Sigmoid colon (tissue), 7 donors: Measurements from ENCODE around the gene SMIM38. TPM values are rescaled to one million over a fixed set of nuclear protein-coding genes. Genes with fewer than 3 reads are reported as not detected.

Experiments used
- DNase-seq: peaks from one replicate; pipeline ENCODE4 v3.0.0-alpha.2; 2019
- H3K27ac ChIP-seq, 4 donors: fragments of 200-600 bp; sonication (generic); one replicate each; pipeline ENCODE4 v1.5.1; 2016 to 2019; ENCODE audit warnings: mild to moderate bottlenecking in 1 of 4
- H3K27me3 ChIP-seq, 3 donors: fragments of 200-600 bp; sonication (generic); one replicate each; pipeline ENCODE4 v1.5.1; 2019; ENCODE audit warnings: mild to moderate bottlenecking in 1 of 3
- H3K36me3 ChIP-seq, 4 donors: fragments of 200-600 bp; sonication (generic); one replicate each; pipeline ENCODE4 v1.5.1; 2016 to 2019
- H3K4me1 ChIP-seq, 4 donors: fragments of 200-600 bp; sonication (generic); one replicate each; pipeline ENCODE4 v1.5.1; 2017 to 2019
- H3K4me3 ChIP-seq, 4 donors: fragments of 200-600 bp; sonication (generic); one replicate each; pipeline ENCODE4 v1.5.1; 2017 to 2019; ENCODE audit warnings: mild to moderate bottlenecking in 2 of 4, moderate library complexity in 1 of 4
- H3K9me3 ChIP-seq, 4 donors: fragments of 200-600 bp in 3 of 4; sonication (generic) in 3 of 4; one replicate each; pipeline versions ENCODE4 v1.5.1 to v1.6.1; 2013 to 2019
- CTCF ChIP-seq, 4 experiments: fragments of 450-650 bp in 3 of 4; fragments of 200-600 bp in 1 of 4; IDR thresholded peaks; one replicate each; pipeline ENCODE4 v1.5.1; 2016 to 2019; ENCODE audit warnings: antibody characterized with exemption in 4 of 4, mild to moderate bottlenecking in 3 of 4, moderate library complexity in 2 of 4
- EP300 ChIP-seq, 4 donors: sonication (generic); formaldehyde crosslinking; IDR thresholded peaks; one replicate each; pipeline ENCODE4 v1.6.1; 2017; ENCODE audit warnings: antibody characterized with exemption in 4 of 4
- POLR2A ChIP-seq, 2 donors: fragments of 450-650 bp; IDR thresholded peaks; one replicate each; pipeline ENCODE4 v1.6.1; 2016; ENCODE audit warnings: antibody characterized with exemption in 2 of 2, mild to moderate bottlenecking in 2 of 2, moderate library complexity in 2 of 2
- POLR2AphosphoS5 ChIP-seq, 4 donors: sonication (generic); formaldehyde crosslinking; IDR thresholded peaks; one replicate each; pipeline ENCODE4 v1.6.1; 2017; ENCODE audit warnings: antibody characterized with exemption in 4 of 4
- WGBS, 2 donors: extraction: QIAGEN DNeasy Blood & Tissue Kit; methylation state at CpG; one replicate each; pipeline ENCODE4 v1.1.7; 2013; 5-methylcytosine and 5-hydroxymethylcytosine counted together
- intact Hi-C: fragments of 100-400 bp; cut with DNase I; formaldehyde crosslinking; loops from one replicate; pipeline ENCODE4 v1.15.1; 2023
- polyA plus RNA-seq, 3 donors: library from polyadenylated mRNA; stranded (reverse); fragments of 200-250 nt; gene quantifications; one replicate each; pipeline ENCODE4 v1.2.3, GENCODE V29; 2013
- total RNA-seq, 4 donors: library from RNA; depleted of rRNA; stranded (reverse); fragments of >200 nt; gene quantifications; one replicate each; pipeline ENCODE4 v1.1.0, GENCODE V29; 2016
- donor health status: healthy with polysubstance abuse.
- donor health status: Bipolar disorder and iron deficiency.
- donor health status: healthy.

The SMIM38 gene
- total and polyA plus RNA-seq, 7 donors = 0.19 to 5.4 (median 1.8) TPM; not detected in 2

- intact Hi-C loops = no loop called here
- H3K9me3 ChIP-seq = peaks cover 0 to 6% (median 0%) of the 10 kb centered on the region in 4 donors
- H3K27me3 ChIP-seq = no peaks in the 10 kb centered on the region
- WGBS, 2 donors = 31 to 76% methylated on average over 5 of the region's 5 CpGs
- peaks cover 0 to 34% (median 8%) of the 10 kb centered on the region in 4 donors for H3K36me3 ChIP-seq
- H3K4me1 ChIP-seq = no peaks in the 10 kb centered on the region
- no peak for DNase-seq
- no peak overlapping the region for H3K27ac ChIP-seq
- TF ChIP-seq CTCF (IDR thresholded peaks at IDR 0.05) (no peak), POLR2AphosphoS5 (IDR thresholded peaks at IDR 0.05) (no peak), EP300 (IDR thresholded peaks at IDR 0.05) (no peak), POLR2A (IDR thresholded peaks at IDR 0.05) (no peak)
- H3K4me3 ChIP-seq = no peak overlapping the region
Measured at GRCh38 chr11:69140635-69141034, 15.1 kb upstream of the SMIM38 start.

GRCh38 chr11:69141742-69142141 lies 14.0 kb upstream of the SMIM38 start:
- intact Hi-C loops = no loop called here
- Histone ChIP-seq H3K9me3 (peaks cover 0 to 8% (median under 1%) of the 10 kb centered on the region in 4 donors), H3K27ac (no peak overlapping the region), H3K4me1 (no peaks in the 10 kb centered on the region), H3K27me3 (no peaks in the 10 kb centered on the region), H3K36me3 (peaks cover 0 to 31% (median 9%) of the 10 kb centered on the region in 4 donors), H3K4me3 (no peak overlapping the region)
- WGBS, 2 donors = 44 to 78% methylated on average over 8 of the region's 8 CpGs
- no peak for DNase-seq
- TF ChIP-seq POLR2A (IDR thresholded peaks at IDR 0.05) = no peak

GRCh38 chr11:69142895-69143294 lies 12.8 kb upstream of the SMIM38 start:
- Histone ChIP-seq H3K4me3 (no peak overlapping the region), H3K27me3 (no peaks in the 10 kb centered on the region), H3K9me3 (peaks cover 0 to 12% (median 2%) of the 10 kb centered on the region in 4 donors), H3K36me3 (peaks cover 0 to 24% (median 7%) of the 10 kb centered on the region in 4 donors), H3K4me1 (no peaks in the 10 kb centered on the region), H3K27ac (no peak overlapping the region)
- intact Hi-C loops = no loop called here
- TF ChIP-seq EP300 (IDR thresholded peaks at IDR 0.05) = no peak
- 95 to 98% methylated on average over 2 of the region's 2 CpGs for WGBS, 2 donors
- DNase-seq = no peak

GRCh38 chr11:69144316-69145049 lies 11.3 kb upstream of the SMIM38 start:
- no peaks in the 10 kb centered on the region for H3K27me3 ChIP-seq
- no peak overlapping the region for H3K27ac ChIP-seq
- no peak overlapping the region for H3K4me3 ChIP-seq
- DNase-seq = no peak
- WGBS, 2 donors = 69 to 74% methylated on average over 7 of the region's 7 CpGs
- intact Hi-C loops = no loop called here
- peaks cover 0 to 12% (median 7%) of the 10 kb centered on the region in 4 donors for H3K36me3 ChIP-seq
- TF ChIP-seq EP300 (IDR thresholded peaks at IDR 0.05) (no peak), POLR2A (IDR thresholded peaks at IDR 0.05) (no peak), CTCF (IDR thresholded peaks at IDR 0.05) (no peak), POLR2AphosphoS5 (IDR thresholded peaks at IDR 0.05) (no peak)
- peaks cover 0 to 12% (median 2%) of the 10 kb centered on the region in 4 donors for H3K9me3 ChIP-seq
- no peaks in the 10 kb centered on the region for H3K4me1 ChIP-seq

GRCh38 chr11:69145050-69145380 lies 10.7 kb upstream of the SMIM38 start:
- WGBS, 2 donors = 74 to 81% methylated on average over 4 of the region's 4 CpGs
- H3K27me3 ChIP-seq = no peaks in the 10 kb centered on the region
- H3K4me3 ChIP-seq = no peak overlapping the region
- no peak for TF ChIP-seq EP300 (IDR thresholded peaks at IDR 0.05)
- TF ChIP-seq CTCF (IDR thresholded peaks at IDR 0.05) = no peak
- TF ChIP-seq POLR2AphosphoS5 (IDR thresholded peaks at IDR 0.05) = no peak
- no peak for DNase-seq
- intact Hi-C loops = no loop called here
- peaks cover 0 to 12% (median 7%) of the 10 kb centered on the region in 4 donors for H3K36me3 ChIP-seq
- H3K27ac ChIP-seq = no peak overlapping the region
- H3K9me3 ChIP-seq = peaks cover 0 to 12% (median 2%) of the 10 kb centered on the region in 4 donors
- H3K4me1 ChIP-seq = no peaks in the 10 kb centered on the region

- H3K4me1 ChIP-seq = no peaks in the 10 kb centered on the region
- WGBS, 2 donors = 96% methylated on average over 13 of the region's 13 CpGs
- no peak overlapping the region for H3K4me3 ChIP-seq
- no peak for DNase-seq
- intact Hi-C loops = no loop called here
- TF ChIP-seq EP300 (IDR thresholded peaks at IDR 0.05) = no peak
- no peak for TF ChIP-seq POLR2AphosphoS5 (IDR thresholded peaks at IDR 0.05)
- no peak for TF ChIP-seq POLR2A (IDR thresholded peaks at IDR 0.05)
- TF ChIP-seq CTCF (IDR thresholded peaks at IDR 0.05) = no peak
- no peak overlapping the region for H3K27ac ChIP-seq
- H3K9me3 ChIP-seq = peaks cover 0 to 12% (median 2%) of the 10 kb centered on the region in 4 donors
- H3K27me3 ChIP-seq = no peaks in the 10 kb centered on the region
- H3K36me3 ChIP-seq = peaks cover 0 to 12% (median 4%) of the 10 kb centered on the region in 4 donors
Measured at GRCh38 chr11:69148377-69148762, 7.4 kb upstream of the SMIM38 start.
